Activated CD4-positive, CD25-positive, alpha-beta regulatory T cell (primary cell): ENCODE data around the gene DHRS3.

ENCODE experiments used
- DNase-seq, 4 experiments: peaks; one replicate each; lab custom pipeline; 2025; lab: John Stamatoyannopoulos, UW

The DHRS3 gene

DNA sequence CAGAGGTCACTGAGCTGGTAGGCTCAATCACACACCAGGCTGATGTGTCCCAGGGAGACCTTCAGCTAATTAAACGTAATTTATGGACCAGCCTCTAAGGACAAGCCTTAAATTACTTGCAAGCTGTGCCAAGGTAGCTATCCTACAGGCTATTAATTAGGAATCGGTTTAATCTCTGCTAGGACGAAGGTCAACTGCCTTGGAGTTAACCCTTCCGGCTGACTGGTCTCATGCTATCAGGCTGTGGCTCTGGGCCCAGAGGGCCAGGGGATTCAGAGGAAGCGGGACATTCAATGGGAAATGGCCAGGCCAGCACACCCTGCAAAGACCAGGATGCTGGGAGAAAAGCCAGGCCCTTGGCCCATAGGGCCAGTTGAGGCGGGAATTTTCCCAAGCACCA is 19.0 kb downstream of the DHRS3 start:
- no peak for DNase-seq

GRCh38 chr1:12597792-12598191 is 20.2 kb downstream of the DHRS3 start:
- no peak for DNase-seq

- no peak for DNase-seq
Measured at GRCh38 chr1:12596007-12596821, 21.8 kb downstream of the DHRS3 start.

GRCh38 chr1:12595757-12596006 is 22.3 kb downstream of the DHRS3 start:
- DNase-seq, result no peak

DNA sequence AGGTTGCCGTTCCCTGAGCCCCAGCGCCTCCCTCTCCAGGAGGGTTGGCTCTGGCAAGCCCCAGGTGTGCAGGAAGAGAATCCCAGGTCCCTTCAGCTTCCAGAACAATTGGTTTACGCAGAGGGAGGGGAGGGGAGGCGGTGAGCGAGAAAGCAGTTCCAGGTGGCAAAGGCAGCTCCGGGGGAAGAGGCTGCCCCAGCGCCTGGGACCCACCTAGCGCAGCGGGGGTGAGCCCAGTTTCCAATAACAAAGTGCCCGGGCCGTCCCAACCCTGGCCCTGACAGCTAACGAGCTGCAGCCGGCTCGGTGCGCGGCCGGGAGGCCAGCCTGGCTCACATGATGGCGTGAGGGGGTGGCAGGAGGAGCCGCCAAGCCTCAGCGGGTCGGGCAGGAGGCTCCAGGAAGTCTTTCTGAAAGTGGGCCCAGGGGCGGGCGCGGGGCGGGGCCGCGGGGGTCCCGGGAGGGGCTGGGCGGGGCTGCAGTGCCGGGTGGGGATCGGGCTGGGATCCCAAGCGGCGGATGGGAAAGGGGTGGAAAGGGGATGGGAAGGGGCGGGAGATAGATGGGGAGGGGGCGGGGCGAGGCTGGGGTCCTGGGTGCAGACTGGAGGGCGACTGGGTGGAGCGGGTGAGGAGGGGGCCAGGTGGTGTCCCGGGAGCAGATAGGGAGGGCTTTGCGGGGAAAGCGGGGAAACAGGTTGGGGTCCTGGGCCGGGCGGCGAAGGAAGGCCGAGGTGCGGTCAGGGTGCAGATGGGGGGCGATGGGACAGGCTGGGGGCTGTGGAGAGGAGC is 22.8 kb downstream of the DHRS3 start:
- no peak for DNase-seq

DNA sequence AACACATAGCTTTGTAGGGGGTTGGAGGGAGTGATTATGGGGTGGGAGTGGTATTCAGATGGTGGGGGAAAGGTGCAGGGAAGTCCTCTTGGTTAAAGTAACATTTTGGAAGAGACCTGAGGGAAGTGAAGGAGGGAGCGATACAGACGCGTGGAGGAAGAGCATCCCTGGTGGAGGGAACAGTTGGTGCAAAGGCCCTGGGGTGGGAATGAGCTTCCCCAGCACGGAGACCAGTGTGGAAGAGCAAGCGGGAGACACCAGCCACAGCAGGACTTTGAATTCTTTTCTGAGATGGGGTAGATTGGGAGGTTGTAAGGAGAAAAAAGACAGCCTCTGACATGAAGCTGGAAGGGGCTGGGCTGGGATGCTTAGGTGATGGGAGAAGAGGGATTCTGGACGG is 23.5 kb downstream of the DHRS3 start:
- DNase-seq, result no peak

DNA sequence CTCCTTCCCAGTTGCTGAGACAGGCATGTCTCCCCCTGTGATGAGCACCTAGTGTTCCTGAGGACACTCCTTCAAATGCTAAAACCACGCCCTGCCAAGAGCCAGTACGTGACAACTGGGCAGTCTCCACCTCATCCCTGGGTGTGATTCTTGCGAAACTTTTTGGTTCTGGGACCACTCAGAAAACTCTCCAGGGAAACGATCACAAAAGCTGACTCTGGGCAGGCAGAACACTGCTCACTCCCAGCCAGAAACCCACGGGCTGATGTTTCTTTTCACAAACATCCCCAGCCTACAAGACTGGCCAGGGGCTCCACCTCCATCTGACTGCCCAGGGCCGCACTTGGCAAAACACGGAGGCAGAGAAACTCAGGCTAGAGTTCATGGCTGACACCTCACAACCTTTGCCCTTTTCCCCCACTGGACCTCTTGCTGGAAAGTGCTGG is 24.4 kb downstream of the DHRS3 start:
- DNase-seq, result no peak

DNA sequence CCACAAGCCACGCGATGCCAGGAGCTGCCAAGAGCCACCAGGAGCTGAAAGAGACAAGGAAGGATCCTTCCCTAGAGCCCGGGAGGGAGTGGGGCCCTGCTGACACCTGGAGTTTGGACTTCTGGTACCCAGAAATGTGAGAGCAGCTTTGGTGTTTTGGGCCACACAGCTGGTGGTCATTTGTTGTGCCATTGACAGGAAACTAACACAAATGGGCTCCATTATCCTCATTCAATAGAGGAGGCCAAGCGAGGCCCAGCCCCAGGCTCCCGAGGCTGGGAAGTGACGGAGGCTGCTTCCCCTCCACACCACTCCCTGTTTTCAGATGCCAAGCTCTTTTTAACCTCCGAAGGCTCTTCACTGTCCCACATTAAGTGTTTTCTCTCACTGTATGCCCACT is 25.5 kb downstream of the DHRS3 start:
- DNase-seq, result no peak

DNA sequence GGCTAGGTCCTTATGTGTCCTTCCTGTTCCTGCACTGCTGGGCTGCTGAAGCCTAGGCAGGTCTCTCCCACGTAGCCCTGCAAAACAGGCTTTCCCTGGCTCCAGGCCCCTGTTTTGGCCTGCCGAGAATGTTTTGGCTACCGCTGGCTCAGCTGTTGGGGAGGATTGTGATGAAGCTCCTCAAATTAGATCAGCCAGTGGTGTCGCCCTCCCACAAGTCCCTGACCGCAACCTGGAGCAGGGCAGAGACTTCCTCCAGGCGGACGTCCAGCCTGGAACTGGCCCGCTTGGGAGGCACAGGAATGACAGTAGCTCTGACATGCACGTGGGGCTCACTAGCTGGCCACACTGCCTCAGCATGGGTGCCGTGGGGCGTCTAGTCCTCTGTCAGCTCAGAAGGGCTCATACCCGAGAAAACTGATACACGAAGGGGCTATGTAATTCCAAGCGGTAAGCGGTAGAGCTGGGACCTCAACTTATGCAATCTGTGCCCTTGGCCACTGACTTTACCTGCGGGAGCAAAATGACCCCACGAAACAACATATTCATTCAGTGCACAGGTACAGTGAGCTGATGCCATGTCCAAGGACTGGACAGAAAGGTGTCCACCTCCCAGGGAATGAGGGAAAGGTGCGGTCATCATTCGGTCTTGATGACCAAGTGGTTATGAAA is 26.6 kb downstream of the DHRS3 start:
- no peak for DNase-seq

DNA sequence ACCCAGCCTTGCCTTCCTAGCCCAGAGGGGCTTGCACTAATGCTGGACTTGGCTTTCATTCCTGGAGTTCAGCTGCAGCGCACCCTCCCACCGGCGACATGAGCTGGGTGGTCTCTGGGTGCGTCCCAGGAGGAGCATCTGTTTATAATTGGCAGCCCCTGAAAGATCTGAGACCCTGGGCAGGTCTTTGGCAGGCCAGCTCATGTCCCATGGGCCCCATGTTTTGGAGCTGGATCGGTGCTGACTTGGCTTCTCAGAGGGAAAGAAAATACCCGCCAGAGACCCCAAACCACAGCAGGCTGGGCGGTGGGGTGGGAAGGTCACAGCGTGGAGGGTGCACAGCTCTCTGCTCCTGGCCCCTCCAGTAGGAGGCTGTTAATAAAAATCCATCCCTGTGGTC is 29.3 kb downstream of the DHRS3 start:
- DNase-seq, result no peak

GRCh38 chr1:12587981-12588640 is 29.9 kb downstream of the DHRS3 start:
- DNase-seq, result no peak

DNA sequence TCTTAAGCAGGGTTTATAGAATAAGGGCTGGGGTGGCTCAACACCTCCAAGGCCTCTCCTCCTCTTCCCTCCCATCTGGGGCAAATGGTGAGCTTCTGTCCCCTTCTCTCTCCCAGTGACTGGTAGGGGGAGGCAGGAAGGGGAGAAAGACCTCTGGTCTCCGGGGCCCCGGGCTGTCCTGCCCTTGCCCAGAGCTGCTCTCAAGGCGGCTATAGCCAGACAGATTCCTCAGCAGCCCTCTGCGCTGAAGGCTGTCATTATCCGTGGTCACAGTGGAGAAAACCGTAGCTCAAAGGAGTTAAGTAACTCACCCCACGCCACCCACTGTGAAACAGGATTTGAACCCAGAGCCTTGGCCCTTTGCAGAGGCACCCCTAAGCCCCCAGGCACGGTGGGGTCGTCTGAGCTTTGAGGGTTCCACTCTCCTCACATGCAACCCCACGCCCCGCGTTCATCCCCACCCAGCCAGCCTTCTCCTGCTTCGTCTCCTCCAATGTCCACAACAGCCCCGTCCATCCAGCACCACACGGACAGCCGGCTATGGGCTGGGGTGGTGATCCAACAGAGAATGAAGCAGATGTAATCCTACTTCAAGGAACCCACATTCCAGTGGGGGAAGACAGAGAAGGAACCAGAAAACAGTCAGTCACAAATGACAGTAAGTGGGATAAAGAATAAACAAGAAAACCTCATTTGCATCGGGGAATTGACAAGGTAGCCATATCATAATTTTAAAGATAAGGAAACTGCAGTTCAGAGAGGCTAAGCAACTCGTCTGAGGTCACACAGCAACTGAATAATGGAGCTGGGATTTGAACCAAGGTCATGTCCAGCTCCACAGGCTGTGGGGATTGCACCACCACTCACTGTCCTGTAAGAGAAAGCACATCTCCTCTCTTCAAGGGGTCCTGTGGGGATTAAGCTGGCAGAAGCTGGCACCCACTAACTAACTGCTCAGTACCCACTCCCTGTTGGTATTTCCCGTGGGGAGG is 31.8 kb downstream of the DHRS3 start:
- no peak for DNase-seq

GRCh38 chr1:12585536-12585935 is 32.5 kb downstream of the DHRS3 start:
- no peak for DNase-seq

GRCh38 chr1:12584900-12585525 is 33.0 kb downstream of the DHRS3 start:
- no peak for DNase-seq

DNA sequence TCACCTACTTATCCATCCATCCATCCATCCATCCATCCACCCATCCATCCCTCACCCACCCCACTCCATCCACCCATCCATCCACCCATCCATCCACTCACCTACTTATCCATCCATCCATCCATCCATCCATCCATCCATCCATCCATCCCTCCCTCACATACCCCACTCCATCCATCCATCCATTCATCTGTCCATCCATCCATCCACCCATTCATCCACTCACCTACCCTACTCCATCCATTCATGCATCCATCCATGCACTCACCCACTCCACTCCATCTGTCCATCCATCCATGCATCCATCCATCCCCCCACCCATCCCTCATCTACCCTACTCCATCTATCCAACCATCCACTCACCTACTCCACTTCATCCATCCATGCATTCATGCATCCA is 34.5 kb downstream of the DHRS3 start:
- no peak for DNase-seq

- no peak for DNase-seq
Measured at GRCh38 chr1:12582649-12583048, 35.4 kb downstream of the DHRS3 start.

GRCh38 chr1:12581179-12581578 is 36.8 kb downstream of the DHRS3 start:
- no peak for DNase-seq

- no peak for DNase-seq
Measured at GRCh38 chr1:12580054-12580887, 37.7 kb downstream of the DHRS3 start.

- no peak for DNase-seq
Measured at GRCh38 chr1:12578860-12579422, 39.1 kb downstream of the DHRS3 start.

DNA sequence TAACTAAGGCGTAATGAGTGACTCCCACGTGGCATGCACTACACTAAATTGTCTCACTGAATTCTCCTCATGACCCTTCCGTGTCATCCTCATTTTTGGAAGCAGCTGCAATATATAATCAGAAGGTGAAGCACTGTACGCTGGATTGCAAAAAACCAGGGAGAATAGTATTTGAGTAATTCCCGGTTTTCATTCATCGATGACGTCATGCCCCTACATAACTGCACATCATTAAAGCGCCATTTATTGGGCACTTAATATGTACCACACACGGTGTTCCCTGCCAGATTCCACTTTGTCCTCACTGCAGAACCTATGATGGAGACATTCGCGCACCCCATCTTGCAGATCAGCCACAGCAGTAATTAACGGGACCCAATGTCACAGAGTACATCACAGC is 41.0 kb downstream of the DHRS3 start:
- DNase-seq, result no peak
